Measurements from ENCODE around the gene HOXB6.

The HOXB6 gene

DNA sequence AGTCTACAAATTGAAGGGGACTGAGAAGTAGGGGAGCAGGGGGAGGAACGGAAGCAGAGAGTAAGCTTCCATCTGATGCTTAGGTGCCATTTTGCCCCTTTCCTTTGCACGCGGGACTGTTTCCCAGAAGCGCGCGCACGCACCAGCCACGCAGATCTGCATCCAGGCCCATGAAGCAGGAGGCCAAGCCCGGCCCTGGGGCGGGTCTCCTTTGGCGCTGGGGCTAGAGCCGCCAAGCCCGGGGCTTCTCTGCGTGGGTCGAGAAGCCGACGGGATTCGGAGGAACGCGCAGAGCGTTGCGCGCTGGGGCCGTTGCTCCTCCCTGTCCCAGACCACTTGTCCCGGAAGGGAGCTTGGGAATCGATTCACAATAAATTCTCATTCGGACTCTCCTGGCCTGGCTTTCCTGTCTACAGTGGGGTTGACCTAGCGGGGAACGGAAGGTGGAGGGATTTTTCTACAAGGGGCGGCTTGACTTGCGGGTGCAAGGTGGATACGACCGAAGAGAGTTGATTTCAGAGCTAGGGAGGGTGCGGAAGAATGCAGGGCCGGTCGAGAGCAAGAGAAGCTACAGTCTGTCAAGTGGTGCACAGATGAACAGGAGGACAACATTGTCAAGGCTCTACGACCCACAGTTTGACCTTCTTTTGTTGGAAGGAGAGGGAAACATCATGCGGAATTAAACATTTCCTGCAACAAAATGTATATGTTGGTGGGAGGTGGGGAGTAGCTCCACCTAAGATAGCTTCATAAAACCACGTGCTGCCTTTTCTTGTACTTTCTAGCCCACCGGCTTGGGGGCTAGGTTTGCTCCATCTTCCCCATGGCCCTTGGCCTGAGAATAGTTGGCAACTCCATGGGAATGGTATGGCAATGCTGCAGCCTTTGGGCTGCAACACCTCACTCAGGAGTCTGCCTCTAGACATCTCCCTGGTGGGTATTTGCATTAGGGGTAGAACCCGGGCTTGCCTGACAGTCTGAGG is 16.9 kb upstream of the HOXB6 start:
- no peak for DNase-seq (ENCODE audit: low read depth)

DNA sequence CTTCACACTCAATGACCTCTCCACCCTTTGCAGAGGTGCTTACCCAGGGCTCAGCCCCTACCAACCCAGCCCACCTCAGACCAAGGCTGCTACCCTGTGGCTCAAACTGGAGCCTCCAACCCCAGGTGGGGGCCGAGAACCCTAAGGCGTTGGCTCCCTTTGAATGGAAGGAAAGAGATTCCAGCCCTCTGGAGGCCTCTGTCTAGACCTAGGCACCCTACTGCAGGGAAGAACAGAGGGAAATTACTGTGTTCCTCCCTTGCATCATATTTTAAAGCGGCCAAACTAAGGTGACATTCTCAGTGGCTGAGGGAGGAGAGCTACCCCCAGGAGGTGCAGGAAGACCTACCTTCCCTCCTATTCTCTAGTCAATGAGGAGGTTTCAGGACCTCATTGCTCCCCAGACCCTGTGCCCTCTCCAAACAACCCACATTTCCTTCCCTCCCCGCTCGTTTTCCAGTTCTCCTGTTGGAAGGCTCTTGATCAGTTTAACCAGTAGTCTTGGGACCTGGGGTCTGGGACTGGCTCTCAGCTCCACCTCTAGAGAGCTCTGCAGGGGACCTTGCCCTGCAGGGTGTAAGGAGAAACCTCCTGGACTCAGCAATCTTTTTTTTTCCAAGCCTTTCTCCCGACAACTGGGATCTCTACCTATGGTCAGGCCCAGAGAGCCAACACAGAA is 15.8 kb upstream of the HOXB6 start:
- no peak for DNase-seq (ENCODE audit: low read depth)

DNA sequence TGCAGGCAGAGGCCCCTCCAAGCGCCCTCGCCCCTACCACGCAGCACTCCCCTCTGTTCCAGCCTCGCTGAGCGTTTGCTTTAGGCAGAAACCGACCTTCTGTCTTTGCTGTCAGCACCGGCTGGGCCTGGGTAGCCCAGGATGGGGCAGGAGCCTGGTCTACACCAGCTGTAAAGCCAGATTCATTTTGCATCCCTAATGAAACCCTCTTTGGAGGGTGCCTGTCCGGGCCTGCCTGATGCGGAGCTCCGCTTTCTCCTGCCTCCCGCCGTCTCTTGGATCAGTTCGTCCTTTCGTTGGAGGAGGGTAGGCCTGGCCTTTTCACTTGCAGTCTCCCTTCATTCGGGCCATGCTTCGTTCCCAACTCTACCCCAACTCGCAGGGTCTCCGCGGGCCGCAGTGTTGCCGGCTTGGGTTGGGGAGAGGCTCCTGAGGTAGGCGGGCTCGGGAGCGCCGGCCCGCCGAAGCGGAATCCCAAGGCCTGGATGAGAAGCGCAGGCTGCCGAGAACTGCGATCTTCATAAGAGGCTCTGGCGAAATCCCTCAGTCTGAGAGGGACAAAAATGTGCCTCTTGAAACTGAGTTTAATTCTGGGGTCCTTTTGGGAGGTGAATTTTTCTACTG is 15.2 kb upstream of the HOXB6 start:
- no peak for DNase-seq (ENCODE audit: low read depth)

DNA sequence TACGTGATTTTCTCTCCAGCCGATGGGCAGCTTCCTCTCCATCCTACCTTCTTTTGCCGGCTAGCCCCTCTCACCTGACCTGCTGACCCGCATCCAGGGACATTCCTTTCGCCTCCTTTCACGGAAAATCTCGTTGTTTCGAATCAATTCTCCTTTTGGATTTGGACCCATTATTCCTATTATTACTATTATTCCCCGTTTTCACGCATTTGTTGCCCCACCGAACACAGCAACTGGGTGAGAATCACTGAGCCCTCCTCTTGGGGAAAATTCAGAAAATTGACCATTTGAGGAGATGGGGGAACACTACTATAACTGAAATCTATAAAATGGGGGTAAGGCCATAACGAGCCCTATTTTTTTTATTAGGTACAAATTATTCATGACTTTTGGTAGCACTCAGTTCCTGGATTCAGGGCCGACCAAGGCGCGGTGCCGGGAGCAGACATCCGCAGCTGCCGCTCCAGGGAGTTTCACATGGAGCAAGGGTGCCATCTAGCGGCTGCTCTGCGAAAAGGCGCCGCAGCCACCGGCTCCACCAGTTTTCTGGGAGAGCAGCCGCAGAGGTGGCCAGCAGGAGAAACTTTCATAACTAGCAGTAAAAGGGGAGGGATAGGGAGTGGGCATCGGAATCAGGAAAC is 13.6 kb upstream of the HOXB6 start:
- peak; percentile 49 for DNase-seq (ENCODE audit: low read depth)

DNA sequence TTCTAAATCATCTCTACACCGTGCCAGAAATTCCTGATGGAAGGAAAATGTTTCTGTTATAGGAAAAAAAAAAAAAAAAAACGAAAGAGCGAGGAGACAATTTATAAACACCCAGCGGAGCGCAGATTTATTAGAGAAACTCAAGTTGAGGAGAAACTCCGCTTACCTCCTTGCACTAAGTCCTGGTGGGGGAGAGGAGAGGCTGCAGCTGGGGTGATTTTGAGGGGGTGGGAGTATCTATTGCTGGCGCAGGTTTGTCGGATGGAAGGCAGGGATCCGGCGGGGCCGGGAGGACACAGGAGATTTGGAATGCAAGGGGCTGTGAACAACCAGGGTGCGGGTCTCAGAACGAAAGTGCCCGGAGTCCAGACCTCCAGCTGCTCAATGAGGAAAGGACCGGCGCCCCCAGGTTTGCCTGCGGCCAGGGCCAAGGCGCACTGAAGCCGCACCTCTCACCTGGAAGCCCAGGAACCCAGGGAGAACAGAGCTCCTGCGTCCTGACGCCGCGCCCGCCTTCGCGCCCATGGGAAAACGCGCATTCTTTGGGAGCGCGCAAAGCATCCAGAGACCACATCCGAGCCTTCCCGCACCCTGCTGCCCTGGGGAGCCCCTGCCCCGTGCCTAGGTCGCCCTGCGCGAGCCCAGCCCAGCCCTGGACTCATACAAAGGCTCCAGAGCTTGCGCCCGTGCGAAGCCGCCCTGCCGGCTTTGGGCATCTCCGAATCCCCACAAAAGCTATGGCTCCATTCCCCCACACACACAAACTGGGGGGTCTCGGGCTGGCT is 12.9 kb upstream of the HOXB6 start:
- DNase-seq (ENCODE audit: low read depth): no peak

DNA sequence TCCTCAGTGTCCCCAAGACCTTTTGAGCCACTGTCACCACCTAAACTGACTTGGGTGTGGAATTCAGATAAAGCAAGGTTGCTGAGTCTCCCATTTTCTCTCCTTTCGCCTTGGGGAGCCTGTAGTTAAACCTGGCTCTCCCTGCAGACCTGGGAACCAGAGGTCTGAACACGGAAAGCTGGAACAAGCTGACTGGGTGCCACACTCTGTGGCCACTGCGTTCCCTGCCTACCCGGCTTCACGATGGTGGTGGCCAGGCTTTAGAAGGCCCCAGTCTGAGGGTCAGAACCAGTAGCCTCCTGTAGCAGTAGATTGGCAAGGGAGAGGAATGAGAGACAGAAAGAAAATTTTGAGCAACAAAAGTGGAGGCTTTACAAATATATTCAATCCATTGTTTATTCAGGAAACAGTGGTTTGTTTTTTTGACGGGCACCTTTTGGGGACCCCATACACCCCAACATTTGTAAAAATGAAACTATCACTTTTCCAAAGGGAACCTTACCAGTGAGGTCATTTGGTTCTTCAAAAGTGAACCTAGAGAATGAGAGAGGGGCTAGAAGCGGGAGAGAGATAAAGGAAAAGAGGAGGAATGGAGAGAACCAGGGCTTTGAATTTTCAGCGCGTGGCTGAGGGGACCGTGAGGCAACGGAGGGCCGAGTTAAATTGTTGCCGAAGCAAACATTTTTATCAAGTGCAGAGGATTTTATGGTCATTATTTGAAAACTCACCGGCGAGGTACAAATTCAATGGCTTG is 12.1 kb upstream of the HOXB6 start:
- DNase-seq (ENCODE audit: low read depth): no peak

DNA sequence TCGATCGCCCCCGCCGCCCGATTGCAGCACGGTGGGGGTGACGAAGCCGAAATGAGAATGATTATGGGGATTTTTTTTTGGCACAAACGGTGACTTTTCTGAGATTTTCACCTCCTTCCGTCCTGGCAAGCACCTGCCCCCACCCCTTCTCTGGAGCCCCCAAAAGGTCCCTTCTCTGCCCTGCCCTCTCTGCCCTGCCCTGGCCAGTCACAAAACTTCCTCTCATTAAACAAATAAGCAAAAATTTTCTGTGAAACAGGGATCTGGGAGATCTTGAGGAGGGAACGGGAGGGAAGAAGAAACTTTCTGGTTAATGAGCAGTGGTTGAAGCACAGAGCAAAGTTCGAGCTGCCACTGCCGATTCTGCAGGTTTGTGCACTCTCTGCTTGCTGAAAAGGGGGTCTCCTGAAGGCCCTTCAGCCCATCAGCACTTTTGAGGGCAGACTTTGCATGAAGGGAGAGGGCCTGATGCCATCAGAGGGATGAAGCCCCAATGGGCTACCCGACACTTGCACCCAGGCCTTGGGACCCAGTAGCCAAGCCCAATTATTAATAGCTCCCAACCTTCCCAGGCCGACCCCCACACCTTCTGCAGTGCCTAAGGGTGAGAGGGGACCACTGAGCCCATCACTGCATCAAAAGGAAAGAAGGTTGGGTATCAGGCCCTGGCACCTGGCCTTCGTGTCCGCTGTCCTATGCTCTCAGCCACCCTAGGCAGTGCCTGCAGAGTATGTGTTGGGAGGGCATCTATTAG is 11.4 kb upstream of the HOXB6 start:
- DNase-seq (ENCODE audit: low read depth): no peak

DNA sequence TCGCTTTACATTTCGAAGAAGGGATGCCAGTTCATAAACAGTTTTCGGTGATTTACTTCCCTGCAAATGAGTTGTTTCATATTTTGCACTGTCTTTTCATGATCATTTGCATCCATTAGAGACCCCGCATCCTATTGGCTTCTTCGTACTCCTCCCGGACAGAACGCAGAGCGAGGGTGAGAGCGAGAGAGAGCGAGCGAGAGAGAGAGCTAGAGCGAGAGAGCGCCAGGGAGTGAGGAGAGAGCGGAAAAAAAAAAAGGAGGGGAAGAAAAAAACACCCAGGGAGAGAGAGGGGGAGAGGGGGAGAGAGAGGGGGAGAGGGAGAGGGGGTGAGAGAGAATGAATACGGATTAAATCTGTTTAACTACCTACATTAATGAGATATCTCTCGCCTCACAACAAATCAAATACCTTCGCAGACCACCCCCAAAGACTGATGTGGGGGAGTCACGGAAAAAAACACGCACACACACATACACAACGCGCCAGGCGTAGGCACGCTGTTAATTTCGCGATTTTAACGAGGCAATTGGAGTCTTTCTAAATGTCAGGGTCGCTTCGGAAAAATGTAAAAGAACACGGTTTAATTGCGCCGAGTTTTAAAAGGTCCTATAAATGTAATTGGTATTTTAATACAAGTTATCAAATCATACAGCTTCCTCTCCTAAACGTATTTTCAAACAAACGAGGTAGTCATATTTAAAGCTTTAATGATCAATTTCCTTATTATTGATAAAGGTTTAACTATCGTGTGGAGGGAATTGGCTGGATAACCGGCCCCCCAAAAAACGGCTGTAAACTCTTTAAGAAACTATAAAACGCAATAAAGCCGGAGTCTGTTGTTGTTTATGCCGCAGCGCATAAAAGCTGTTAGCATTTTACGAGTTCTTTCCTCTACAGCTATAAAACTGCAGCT is 10.5 kb upstream of the HOXB6 start, which contains the start of gene HOXB8:
Gene HOXB8, minus strand, starts transcription at position 246 of the 916 bp plus-strand sequence. CDS start 588 bp downstream, outside the sequence.
- no peak for DNase-seq (ENCODE audit: low read depth)

DNA sequence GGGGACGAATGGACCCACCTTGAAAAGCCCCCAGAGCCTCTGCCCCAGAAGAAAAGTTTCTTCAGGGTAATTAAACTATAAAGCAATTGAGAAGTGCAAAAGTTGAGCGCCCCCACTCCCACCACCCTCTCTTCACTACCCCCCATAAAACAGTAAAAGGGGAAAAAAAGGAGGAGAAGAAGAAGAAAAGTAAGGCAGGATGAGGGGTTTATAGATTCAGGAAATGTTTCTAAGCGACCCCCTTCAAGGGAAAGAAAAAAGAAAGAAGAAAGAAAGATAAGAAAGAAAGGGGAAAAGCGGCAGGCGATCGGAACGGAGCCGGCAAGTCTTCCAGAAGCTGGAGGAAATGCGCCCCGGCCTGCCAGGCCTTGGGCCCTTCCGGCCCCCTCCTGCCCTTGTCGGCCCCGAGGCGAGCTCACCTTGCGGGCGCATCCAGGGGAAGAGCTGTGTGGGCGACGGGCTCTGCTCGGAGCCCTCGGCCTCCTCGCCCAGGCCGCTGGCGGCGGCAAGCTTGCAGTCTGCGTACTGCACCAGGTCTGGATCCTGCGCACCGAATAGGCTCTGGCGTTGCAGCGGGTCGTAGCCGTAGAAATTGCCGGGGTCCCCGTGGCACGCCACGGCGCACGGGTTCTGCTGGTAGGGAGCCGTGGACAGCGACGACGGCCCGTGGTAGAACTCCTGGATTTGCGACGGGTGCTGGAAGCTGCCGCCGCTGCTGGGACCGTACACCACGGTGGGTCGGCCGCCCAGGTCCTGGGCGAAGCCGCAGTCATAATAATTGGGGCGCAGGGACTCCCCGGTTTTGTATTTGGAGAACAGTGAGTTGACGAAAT is 9.3 kb upstream of the HOXB6 start:
- no peak for DNase-seq (ENCODE audit: low read depth)

DNA sequence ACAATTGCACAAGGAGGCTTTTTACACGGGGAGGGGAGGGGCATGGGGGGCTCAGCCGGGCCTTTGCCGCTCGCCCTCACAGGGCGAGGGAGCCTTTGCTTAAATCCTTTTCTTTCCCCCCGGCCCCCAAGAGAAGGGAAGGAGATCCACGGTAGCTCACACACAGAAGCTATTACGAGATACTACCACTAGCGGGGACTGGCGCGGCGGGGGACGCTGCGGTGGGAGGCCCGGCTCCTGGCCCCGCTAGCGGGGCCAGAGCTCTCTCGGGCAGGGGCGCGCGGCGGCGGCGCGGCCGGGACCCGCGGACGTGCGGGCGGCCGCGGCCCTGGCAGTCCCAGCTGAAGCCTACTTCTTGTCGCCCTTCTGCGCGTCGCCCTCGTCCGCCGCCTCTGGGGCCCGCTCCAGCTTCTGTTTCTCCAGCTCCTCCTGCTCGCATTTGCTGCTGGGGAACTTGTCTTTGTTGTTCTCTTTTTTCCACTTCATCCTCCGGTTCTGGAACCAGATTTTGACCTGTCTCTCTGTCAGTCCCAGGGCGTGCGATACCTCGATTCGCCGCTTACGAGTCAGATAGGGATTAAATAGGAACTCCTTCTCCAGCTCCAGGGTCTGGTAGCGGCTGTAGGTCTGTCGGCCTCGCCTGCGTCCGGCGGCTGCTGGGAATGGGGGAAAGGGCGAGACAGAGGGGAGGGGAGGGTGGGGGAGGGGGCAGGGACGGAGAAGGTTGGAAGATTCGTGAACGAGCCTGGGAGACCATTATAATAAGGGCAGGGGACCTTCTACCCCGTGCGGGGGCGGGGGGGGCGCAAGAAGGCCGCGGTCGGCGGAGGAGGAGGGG is 8.3 kb upstream of the HOXB6 start:
- DNase-seq (ENCODE audit: low read depth): no peak

DNA sequence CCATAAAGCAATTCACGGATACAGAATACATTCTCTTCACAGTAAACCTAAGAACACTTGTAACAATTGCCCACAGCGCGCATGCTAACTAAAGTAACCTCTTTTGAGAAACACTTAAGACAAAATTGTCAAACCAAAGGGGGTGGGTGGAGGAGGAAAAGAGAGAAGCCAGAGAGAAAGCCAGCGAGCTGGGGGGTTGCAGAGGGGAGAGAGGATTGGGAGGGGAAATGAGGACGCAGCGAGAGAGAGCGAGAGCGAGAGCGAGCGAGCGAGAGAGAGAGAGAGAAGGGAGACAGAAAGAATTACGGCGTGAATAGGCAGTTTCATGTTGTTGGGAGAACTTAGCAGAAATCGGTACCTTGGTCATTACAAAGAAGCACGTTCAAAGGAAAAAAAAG is 7.7 kb upstream of the HOXB6 start:
- DNase-seq (ENCODE audit: low read depth): no peak

DNA sequence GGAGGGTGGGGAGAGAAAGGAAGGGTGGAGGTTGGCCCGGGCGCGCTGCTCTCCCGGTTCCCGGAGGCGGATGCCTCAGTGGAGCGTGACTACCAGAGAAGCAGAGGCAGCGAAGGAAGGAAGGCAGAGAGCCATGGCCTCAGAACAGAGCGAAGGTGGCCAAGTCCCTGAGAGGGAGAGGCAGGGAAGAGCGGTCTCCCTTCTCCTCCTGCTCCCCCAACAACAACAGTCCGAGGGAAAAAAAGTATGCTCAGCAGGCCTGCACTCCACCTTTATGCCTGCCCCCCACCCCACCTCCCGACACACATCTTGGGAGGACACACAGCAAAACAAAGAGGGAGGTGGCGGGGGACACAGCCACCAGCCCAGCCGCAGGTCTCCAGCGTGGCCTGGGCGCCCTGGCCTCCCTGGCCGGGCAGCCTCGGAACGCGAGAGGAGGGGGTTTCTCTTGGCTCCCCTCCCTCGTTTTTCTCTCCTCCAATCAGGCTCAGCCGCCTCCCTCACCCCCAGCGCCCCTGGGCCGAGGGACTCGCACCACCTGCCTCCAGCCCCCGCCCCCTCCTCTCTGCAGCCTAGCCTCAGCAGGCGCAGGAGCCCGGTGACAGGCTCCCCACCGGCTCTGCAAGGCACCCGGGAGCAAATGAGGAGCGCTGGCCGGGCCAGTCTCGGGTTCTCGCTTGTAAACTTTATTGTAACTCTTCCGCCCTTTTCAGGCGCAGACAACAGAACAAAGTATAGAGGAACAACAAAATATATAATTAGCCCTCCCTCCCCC is 7.1 kb upstream of the HOXB6 start:
- DNase-seq (ENCODE audit: low read depth): no peak

DNA sequence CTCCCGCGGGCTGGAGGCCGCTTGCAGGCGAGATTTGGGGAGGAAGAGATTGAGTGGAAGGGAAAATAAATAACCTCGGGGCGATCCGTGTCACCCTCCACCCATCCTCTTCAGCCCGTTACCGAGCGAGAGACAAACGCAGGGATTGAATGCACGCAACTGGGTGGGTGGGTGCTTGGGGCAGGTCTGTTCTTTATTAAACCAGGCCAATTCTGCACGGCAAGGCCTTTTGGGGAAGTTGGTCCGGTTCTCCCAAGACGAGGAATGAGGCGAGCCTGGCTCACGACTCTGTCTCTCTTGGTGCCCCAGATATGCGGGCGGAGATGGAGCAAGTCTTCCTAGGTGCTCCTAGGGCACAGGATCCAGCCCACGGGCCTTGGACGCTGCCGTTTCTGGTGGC is 6.4 kb upstream of the HOXB6 start:
- no peak for DNase-seq (ENCODE audit: low read depth)

DNA sequence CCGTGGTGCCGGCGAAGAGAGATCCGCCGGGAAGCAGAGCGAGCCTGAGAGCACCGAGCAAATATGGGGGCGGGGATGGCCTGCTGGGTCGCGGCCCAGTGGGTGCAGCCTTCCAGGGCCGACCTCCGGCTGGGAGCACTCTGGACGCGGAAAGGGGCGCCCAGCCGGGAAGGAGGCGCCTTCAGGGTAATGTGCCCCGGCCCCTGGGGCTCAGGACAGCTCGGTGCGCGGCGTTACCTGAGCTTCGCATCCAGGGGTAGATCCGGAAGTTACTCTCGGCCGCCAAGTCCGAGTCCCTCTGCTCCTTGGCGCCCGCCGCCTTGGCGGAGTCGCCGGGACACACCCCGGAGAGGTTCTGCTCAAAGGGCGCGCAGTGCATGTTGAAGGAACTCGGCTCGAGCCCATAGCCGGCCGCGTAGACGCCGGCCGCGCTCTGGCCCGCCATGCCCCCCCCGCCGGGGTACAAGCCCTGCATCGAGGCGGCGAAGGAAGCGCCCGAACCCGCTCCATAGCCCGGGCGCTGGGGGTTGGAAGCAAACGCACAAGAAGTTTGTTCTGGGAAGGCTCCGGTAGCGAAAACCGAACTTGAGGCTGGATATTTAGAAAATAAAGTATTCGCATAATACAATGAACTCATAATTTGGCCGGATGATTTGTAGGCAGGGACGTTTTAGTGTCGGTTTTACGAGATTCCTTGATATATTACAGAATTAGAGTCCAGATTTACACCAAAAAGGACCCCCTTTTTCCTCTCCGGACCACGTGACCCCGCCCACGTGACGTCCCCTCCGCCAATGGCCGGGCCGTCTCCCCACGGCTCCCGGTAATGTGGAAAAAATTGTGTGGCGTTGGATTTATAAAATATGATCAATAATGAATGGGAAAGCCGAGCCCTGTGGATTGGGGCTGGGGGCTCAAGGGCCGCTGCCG is 5.8 kb upstream of the HOXB6 start, which contains the start of gene HOXB7:
Gene HOXB7, minus strand, starts transcription at position 736 of the 930 bp plus-strand sequence. Its CDS starts 99 bp downstream, at position 637.
- no peak for DNase-seq (ENCODE audit: low read depth)

DNA sequence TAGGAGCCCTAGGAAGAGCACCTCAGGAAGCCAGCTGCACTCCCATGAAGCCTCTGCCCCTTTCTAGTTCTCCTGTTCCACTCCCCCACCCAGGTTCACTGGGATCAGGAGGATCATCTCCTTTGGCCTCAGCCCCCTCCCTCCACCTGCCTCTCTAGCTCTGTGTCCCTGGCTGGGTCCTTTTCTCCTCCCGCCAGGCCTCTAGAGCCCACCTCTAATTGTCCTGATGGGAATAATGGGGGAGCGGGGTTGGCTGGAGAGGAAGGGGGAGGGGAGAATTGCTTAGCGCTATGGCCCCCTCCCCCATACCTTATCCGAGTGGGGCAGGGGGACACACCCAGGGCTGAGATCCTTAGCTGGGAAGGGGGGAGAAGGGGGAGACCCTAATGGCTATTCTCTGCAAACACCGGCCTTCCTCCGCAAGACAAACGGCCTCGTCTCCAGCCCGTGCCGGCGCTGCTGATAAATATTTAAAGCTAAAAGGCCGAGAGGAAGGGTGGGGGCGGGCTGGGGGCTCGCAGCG is 5.0 kb upstream of the HOXB6 start:
- DNase-seq (ENCODE audit: low read depth): no peak

Measured in fibroblast of the conjunctiva (primary cell).